Kidney glomerular epithelial cell (primary cell): ENCODE results near the gene DDX17.

ENCODE experiments used
- DNase-seq: peaks from one replicate; lab custom pipeline; 2025; lab: John Stamatoyannopoulos, UW

Gene DDX17

GRCh38 chr22:38448945-38449745 lies 57.0 kb downstream of the DDX17 start:
- DNase-seq = no peak

GRCh38 chr22:38446018-38446601 lies 60.0 kb downstream of the DDX17 start:
- no peak for DNase-seq

GRCh38 chr22:38444783-38445182 lies 61.3 kb downstream of the DDX17 start:
- DNase-seq = no peak

GRCh38 chr22:38443628-38444521 lies 62.2 kb downstream of the DDX17 start:
- no peak for DNase-seq

GRCh38 chr22:38442967-38443627 lies 63.0 kb downstream of the DDX17 start:
- peak; percentile 78 for DNase-seq

- no peak for DNase-seq
Observed at GRCh38 chr22:38441620-38442287, 64.4 kb downstream of the DDX17 start.

- DNase-seq = no peak
Observed at GRCh38 chr22:38440747-38441350, 65.3 kb downstream of the DDX17 start.

- no peak for DNase-seq
Observed at GRCh38 chr22:38437416-38437815, 68.7 kb downstream of the DDX17 start.

- no peak for DNase-seq
Observed at GRCh38 chr22:38436629-38437395, 69.3 kb downstream of the DDX17 start.

- DNase-seq = no peak
Observed at GRCh38 chr22:38435965-38436364, 70.1 kb downstream of the DDX17 start.

GRCh38 chr22:38435010-38435409 lies 71.1 kb downstream of the DDX17 start:
- no peak for DNase-seq

GRCh38 chr22:38433871-38434270 lies 72.2 kb downstream of the DDX17 start:
- DNase-seq = no peak
